H9 (cell line): Measurements from ENCODE around the gene AGBL4. TPM values are rescaled to one million over a fixed set of nuclear protein-coding genes. Genes with fewer than 3 reads are reported as not detected.

Experiments used
- DNase-seq: peaks from one replicate; pipeline ENCODE4 v3.0.0-alpha.2; 2017
- H2AFZ ChIP-seq: one replicate; pipeline ENCODE4 v1.6.1; 2013; ENCODE audit warnings: mild to moderate bottlenecking, low read length, control low read depth, moderate library complexity
- H2AK5ac ChIP-seq: 2 replicates; pipeline ENCODE4 v1.6.1; 2013; ENCODE audit warnings: low read length, control low read depth, mixed read lengths; ENCODE audit not compliant: insufficient read length
- H2BK120ac ChIP-seq: one replicate; pipeline ENCODE4 v1.6.1; 2013; ENCODE audit warnings: low read depth, mild to moderate bottlenecking, low read length, control low read depth, inconsistent platforms; ENCODE audit not compliant: poor library complexity, severe bottlenecking
- H2BK12ac ChIP-seq: 2 replicates; pipeline ENCODE4 v1.6.1; 2013; ENCODE audit warnings: low read length, control low read depth, mixed read lengths, low read depth; ENCODE audit not compliant: insufficient read length
- H2BK15ac ChIP-seq: 2 replicates; pipeline ENCODE4 v1.6.1; 2013; ENCODE audit warnings: low read depth, low read length, control low read depth
- H2BK20ac ChIP-seq: one replicate; pipeline ENCODE4 v1.6.1; 2013; ENCODE audit warnings: low read depth, mild to moderate bottlenecking, low read length, control low read depth, inconsistent platforms; ENCODE audit not compliant: poor library complexity, severe bottlenecking
- H2BK5ac ChIP-seq: 2 replicates; pipeline ENCODE4 v1.6.1; 2013; ENCODE audit warnings: low read length, control low read depth, mixed read lengths; ENCODE audit not compliant: insufficient read length
- H3K14ac ChIP-seq: 2 replicates; pipeline ENCODE4 v1.6.1; 2013; ENCODE audit warnings: low read length, control low read depth; ENCODE audit not compliant: insufficient read depth
- H3K18ac ChIP-seq: 2 replicates; pipeline ENCODE4 v1.6.1; 2013; ENCODE audit warnings: low read depth, mild to moderate bottlenecking, mixed read lengths, low read length, control low read depth; ENCODE audit not compliant: insufficient read length
- H3K23ac ChIP-seq: 2 replicates; pipeline ENCODE4 v1.6.1; 2013; ENCODE audit warnings: low read length, control low read depth, mixed read lengths, low read depth; ENCODE audit not compliant: insufficient read length
- H3K23me2 ChIP-seq: 2 replicates; pipeline ENCODE4 v1.6.1; 2013; ENCODE audit warnings: low read depth, mild to moderate bottlenecking, mixed read lengths, low read length, control low read depth; ENCODE audit not compliant: insufficient read length, poor library complexity, severe bottlenecking
- H3K27ac ChIP-seq: 2 replicates; pipeline ENCODE4 v1.5.1; 2013; ENCODE audit warnings: low read length, control low read depth, mixed read lengths, low read depth; ENCODE audit not compliant: insufficient read length
- H3K27me3 ChIP-seq: 2 replicates; pipeline ENCODE4 v1.6.1; 2013; ENCODE audit warnings: low read length, control low read depth, inconsistent platforms; ENCODE audit not compliant: insufficient read depth
- H3K4ac ChIP-seq: 2 replicates; pipeline ENCODE4 v1.6.1; 2013; ENCODE audit warnings: low read depth, mild to moderate bottlenecking, control low read depth, inconsistent platforms, low read length, moderate library complexity
- H3K4me1 ChIP-seq: 2 replicates; pipeline ENCODE4 v1.6.1; 2013; ENCODE audit warnings: low read length, control low read depth, inconsistent platforms; ENCODE audit not compliant: insufficient read depth
- H3K4me2 ChIP-seq: 2 replicates; pipeline ENCODE4 v1.6.1; 2013; ENCODE audit warnings: low read length, control low read depth, mixed read lengths; ENCODE audit not compliant: insufficient read length, insufficient read depth
- H3K56ac ChIP-seq: 2 replicates; pipeline ENCODE4 v1.6.1; 2013; ENCODE audit warnings: low read depth, mild to moderate bottlenecking, mixed read lengths, low read length, control low read depth; ENCODE audit not compliant: insufficient read length
- H3K79me1 ChIP-seq: 2 replicates; pipeline ENCODE4 v1.6.1; 2013; ENCODE audit warnings: low read depth, mild to moderate bottlenecking, moderate library complexity, low read length, control low read depth, inconsistent platforms; ENCODE audit not compliant: insufficient read depth, poor library complexity, severe bottlenecking
- H3K79me2 ChIP-seq: 2 replicates; pipeline ENCODE4 v1.6.1; 2013; ENCODE audit warnings: low read length, control low read depth, inconsistent platforms; ENCODE audit not compliant: insufficient read depth
- H3K9ac ChIP-seq: 2 replicates; pipeline ENCODE4 v1.6.1; 2013; ENCODE audit warnings: low read length, control low read depth, mixed read lengths; ENCODE audit not compliant: insufficient read length; ENCODE audit errors: extremely low read depth
- H3K9me3 ChIP-seq: one replicate; pipeline ENCODE4 v1.6.1; 2013; ENCODE audit warnings: low read depth, low read length, inconsistent platforms; ENCODE audit not compliant: control insufficient read depth
- H3T11ph ChIP-seq: one replicate; pipeline ENCODE4 v1.6.1; 2013; ENCODE audit warnings: mild to moderate bottlenecking, low read length, control low read depth, inconsistent platforms
- H4K20me1 ChIP-seq: one replicate; pipeline ENCODE4 v1.6.1; 2013; ENCODE audit not compliant: control insufficient read depth, insufficient read length, insufficient read depth
- H4K5ac ChIP-seq: 2 replicates; pipeline ENCODE4 v1.6.1; 2013; ENCODE audit warnings: low read depth, mild to moderate bottlenecking, mixed read lengths, low read length, control low read depth; ENCODE audit not compliant: insufficient read length
- H4K8ac ChIP-seq: replicated peaks from 2 replicates; pipeline ENCODE4 v1.6.1; 2013; ENCODE audit warnings: low read length, control low read depth, mixed read lengths, low read depth; ENCODE audit not compliant: insufficient read length
- H4K91ac ChIP-seq: 2 replicates; pipeline ENCODE4 v1.6.1; 2013; ENCODE audit warnings: low read depth, mild to moderate bottlenecking, moderate library complexity, mixed read lengths, low read length, control low read depth; ENCODE audit not compliant: insufficient read length
- H3K27ac Mint-ChIP-seq, 3 experiments: 2 replicates in 2 of 3; 3 replicates in 1 of 3; pipeline ENCODE4 v1.8.0; 2020 to 2021; ENCODE audit warnings: mixed read lengths in 3 of 3, mild to moderate bottlenecking in 1 of 3, moderate library complexity in 1 of 3
- H3K27me3 Mint-ChIP-seq: 2 replicates; pipeline ENCODE4 v1.8.0; 2021; ENCODE audit warnings: low read depth, mild to moderate bottlenecking, moderate library complexity, mixed read lengths
- H3K36me3 Mint-ChIP-seq, 3 experiments: 2 replicates in 2 of 3; 3 replicates in 1 of 3; pipeline ENCODE4 v1.8.0; 2020 to 2021; ENCODE audit warnings: low read depth in 3 of 3, mixed read lengths in 3 of 3; ENCODE audit not compliant: insufficient read depth in 1 of 3
- H3K4me1 Mint-ChIP-seq, 2 experiments: 2 replicates each; pipeline ENCODE4 v1.8.0; 2020; ENCODE audit warnings: mixed read lengths in 2 of 2
- H3K4me3 Mint-ChIP-seq, 2 experiments: 2 replicates in 1 of 2; 3 replicates in 1 of 2; pipeline ENCODE4 v1.8.0; 2020 to 2021; ENCODE audit warnings: mild to moderate bottlenecking in 2 of 2, mixed read lengths in 2 of 2, moderate library complexity in 1 of 2
- H3K9me3 Mint-ChIP-seq, 2 experiments: 2 replicates in 1 of 2; 3 replicates in 1 of 2; pipeline ENCODE4 v1.8.0; 2020; ENCODE audit warnings: mild to moderate bottlenecking in 2 of 2, mixed read lengths in 2 of 2, moderate library complexity in 1 of 2
- CTCF ChIP-seq: fragments of 200-600 bp; sonication (generic); conservative IDR thresholded peaks from 3 replicates; pipeline ENCODE4 v1.8.0; 2021; ENCODE audit warnings: antibody characterized with exemption, mild to moderate bottlenecking
- WGBS: extraction: QIAGEN DNeasy Blood & Tissue Kit; methylation state at CpG from one replicate; pipeline ENCODE4 v1.1.7; 2013; ENCODE audit warnings: missing lambda C conversion rate, low lambda C conversion rate, mixed read lengths; ENCODE audit not compliant: insufficient read length; ENCODE audit errors: extremely low coverage; 5-methylcytosine and 5-hydroxymethylcytosine counted together
- total RNA-seq: library from RNA; stranded (reverse); gene quantifications from 2 replicates; pipeline ENCODE4 v1.2.1, GENCODE V29; 2021

Gene AGBL4
- total RNA-seq, 1 experiment from 2014 or later = not detected

GRCh38 chr1:49630156-49630555, 393.6 kb downstream of the AGBL4 start:
- no peaks in the 10 kb centered on the region for H3K4me1 Mint-ChIP-seq
- no peak overlapping the region for H2BK5ac ChIP-seq

More at GRCh38 chr1:49630156-49630555, 393.6 kb downstream of the AGBL4 start:
- Histone ChIP-seq H2AK5ac (no peak overlapping the region), H2BK120ac (no peak overlapping the region), H3K4me2 (no peak overlapping the region), H3K27ac (no peak overlapping the region), H3K79me1 (no peaks in the 10 kb centered on the region), H4K5ac (no peak overlapping the region), H3K18ac (no peak overlapping the region), H2AFZ (no peak overlapping the region), H3T11ph (no peak overlapping the region), H2BK12ac (no peak overlapping the region), H3K23ac (no peak overlapping the region), H3K23me2 (no peaks in the 10 kb centered on the region), H3K79me2 (no peaks in the 10 kb centered on the region), H3K9ac (no peak overlapping the region), H2BK15ac (no peak overlapping the region), H4K20me1 (no peaks in the 10 kb centered on the region), H3K27me3 (no peaks in the 10 kb centered on the region), H3K4me1 (no peaks in the 10 kb centered on the region), H3K9me3 (peaks cover 77% of the 10 kb centered on the region), H4K8ac (no peak overlapping the region), H3K4ac (no peak overlapping the region), H3K56ac (no peak overlapping the region), H2BK20ac (no peak overlapping the region), H4K91ac (no peak overlapping the region), H3K14ac (no peak overlapping the region)
- no peak for TF ChIP-seq CTCF
- Mint-ChIP-seq H3K27ac (no peak overlapping the region), H3K4me3 (no peak overlapping the region; a peak in 1 of 5 replicates), H3K36me3 (peaks cover 0 to 13% (median 3%) of the 10 kb centered on the region in 3 experiments; a peak in 4 of 7 replicates), H3K27me3 (no peaks in the 10 kb centered on the region; the same call in 1 of the 2 replicates), H3K9me3 (peaks cover 78 to 88% of the 10 kb centered on the region in 2 experiments)
- no peak for DNase-seq
- no CpG with 5 or more reads among the region's 2 CpGs for WGBS
